ENCODE measurements around the gene GGTLC2. TPM values are rescaled to one million over a fixed set of nuclear protein-coding genes. Genes with fewer than 3 reads are reported as not detected.
"Not testable (repeated sequence)": the region's sequence is repeated elsewhere in the genome, so short reads cannot be mapped to it uniquely, and the experiment has no call there.

GGTLC2 gene
- total RNA-seq, 1 experiment from 2014 or later: not detected

DNA sequence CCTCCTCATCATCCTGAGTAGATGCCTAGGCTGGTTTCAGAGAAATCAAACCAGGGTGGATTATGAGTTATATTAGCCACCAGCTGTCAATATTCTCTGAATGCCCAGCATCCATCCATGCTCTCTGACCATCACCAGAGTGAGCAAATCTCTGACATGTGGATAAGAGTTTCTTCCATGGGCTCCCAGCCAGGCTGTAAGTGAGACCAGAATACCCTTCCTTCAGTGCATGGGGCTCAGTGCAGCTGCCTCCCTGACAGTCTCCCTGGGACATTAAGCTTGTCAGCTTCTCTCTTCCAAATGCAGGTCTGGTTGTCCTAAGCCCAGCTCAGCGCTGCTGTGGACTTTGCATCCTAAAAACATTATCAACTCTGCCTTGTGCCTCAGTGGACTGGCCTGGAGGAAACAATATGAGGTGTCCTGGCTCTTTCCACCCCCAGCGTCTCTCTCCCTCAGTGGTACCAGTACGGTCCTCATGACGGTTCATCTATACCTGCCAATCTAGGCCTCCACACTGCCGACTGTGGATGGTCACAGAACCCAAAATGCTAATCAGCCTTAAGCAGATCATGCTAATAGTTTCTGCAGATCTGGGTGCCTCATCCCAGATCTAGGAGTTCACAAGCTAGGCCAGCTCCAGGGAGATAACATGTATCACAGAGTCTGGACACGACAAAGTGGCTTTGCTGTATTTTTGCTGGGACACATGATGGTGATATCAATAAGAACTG lies 43.7 kb upstream of the GGTLC2 start:
- no TSS peak for BruUV-seq (replicated peaks)
- H3K36me3 Mint-ChIP-seq (ENCODE audit: insufficient read depth, unreplicated experiment): no peaks in the 10 kb centered on the region
- intact Hi-C loops (cut with micrococcal nuclease; ENCODE audit: unreplicated experiment): no loop called here
- no peaks in the 10 kb centered on the region for H3K4me1 Mint-ChIP-seq (ENCODE audit: low read depth, unreplicated experiment)
- H3K27me3 Mint-ChIP-seq (ENCODE audit: unreplicated experiment): peaks cover 91% of the 10 kb centered on the region
- CTCF ChIA-PET: no interaction called here
- no peaks in the 10 kb centered on the region for H3K9me3 Mint-ChIP-seq (ENCODE audit: low read depth, unreplicated experiment)
- TF ChIP-seq, protein P1, sequence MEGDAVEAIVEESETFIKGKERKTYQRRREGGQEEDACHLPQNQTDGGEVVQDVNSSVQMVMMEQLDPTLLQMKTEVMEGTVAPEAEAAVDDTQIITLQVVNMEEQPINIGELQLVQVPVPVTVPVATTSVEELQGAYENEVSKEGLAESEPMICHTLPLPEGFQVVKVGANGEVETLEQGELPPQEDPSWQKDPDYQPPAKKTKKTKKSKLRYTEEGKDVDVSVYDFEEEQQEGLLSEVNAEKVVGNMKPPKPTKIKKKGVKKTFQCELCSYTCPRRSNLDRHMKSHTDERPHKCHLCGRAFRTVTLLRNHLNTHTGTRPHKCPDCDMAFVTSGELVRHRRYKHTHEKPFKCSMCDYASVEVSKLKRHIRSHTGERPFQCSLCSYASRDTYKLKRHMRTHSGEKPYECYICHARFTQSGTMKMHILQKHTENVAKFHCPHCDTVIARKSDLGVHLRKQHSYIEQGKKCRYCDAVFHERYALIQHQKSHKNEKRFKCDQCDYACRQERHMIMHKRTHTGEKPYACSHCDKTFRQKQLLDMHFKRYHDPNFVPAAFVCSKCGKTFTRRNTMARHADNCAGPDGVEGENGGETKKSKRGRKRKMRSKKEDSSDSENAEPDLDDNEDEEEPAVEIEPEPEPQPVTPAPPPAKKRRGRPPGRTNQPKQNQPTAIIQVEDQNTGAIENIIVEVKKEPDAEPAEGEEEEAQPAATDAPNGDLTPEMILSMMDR (IDR thresholded peaks at IDR 0.05; ENCODE audit: unreplicated experiment): no peak
- H3K4me3 Mint-ChIP-seq (ENCODE audit: low read depth, unreplicated experiment): no peak overlapping the region
- DNase-seq: no peak
- no peak overlapping the region for H3K27ac Mint-ChIP-seq (ENCODE audit: unreplicated experiment)

DNA sequence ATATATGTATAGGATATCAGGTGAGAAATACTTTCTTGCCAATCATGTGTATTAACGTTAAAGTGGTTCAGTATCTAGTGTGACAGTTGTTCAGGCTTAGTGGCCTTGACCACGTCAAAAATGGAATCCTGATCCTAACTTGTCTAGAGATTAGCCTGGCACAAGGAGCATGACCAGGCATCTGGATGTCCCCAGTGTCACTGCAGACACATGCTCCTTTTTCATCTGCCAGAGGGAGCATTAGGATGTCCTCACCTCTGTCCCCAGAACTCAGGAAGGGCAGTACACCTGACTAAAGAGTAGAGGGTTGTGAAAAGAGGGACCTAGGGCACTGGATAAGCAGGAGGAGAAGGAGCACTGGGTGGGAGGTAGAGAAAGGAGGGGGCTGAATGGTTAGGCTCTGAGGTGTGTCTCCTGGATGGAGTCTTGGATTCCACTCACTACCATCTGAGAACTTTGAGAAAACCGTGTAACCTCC lies 40.9 kb upstream of the GGTLC2 start:
- no peak overlapping the region for H3K27ac Mint-ChIP-seq (ENCODE audit: unreplicated experiment)
- H3K4me1 Mint-ChIP-seq (ENCODE audit: low read depth, unreplicated experiment): no peaks in the 10 kb centered on the region
- CTCF ChIA-PET: no interaction called here
- TF ChIP-seq, protein P1 (IDR thresholded peaks at IDR 0.05; ENCODE audit: unreplicated experiment): no peak
- DNase-seq: no peak
- no peak overlapping the region for H3K4me3 Mint-ChIP-seq (ENCODE audit: low read depth, unreplicated experiment)
- peaks cover 72% of the 10 kb centered on the region for H3K27me3 Mint-ChIP-seq (ENCODE audit: unreplicated experiment)
- no peaks in the 10 kb centered on the region for H3K9me3 Mint-ChIP-seq (ENCODE audit: low read depth, unreplicated experiment)
- BruUV-seq (replicated peaks): no TSS peak
- intact Hi-C loops (cut with micrococcal nuclease; ENCODE audit: unreplicated experiment): no loop called here
- H3K36me3 Mint-ChIP-seq (ENCODE audit: insufficient read depth, unreplicated experiment): no peaks in the 10 kb centered on the region

DNA sequence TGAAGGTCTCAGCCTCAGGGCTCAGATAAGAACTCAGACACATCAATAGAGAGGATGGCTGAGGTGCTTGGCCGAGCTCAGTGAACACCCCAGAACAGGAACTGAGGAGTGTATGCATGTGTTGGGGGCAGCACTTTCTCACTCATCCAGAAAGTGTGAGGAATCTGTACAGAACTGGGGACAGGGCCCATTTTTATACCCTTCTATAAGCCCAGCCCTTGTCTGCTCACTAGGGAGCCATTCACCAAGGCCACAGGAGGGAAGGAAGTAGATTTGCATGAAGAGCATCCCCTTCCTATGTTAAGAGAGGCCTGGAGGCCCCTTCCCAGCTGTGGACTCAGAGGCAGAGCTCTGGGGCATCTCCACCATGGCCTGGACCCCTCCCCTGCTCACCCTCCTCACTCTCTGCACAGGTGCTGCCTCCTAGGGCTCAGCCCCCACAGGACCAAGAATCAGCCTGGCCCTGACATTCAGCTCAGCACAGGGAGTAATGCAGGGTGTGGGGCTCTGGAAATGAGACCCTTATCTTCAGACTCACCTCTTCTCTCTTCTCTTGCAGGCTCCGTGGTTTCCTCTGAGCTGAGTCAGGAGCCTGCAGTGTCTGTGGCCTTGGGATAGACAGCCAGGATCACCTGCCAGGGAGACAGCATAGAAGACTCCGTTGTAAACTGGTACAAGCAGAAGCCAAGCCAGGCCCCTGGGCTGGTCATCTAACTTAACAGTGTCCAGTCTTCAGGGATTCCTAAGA lies 39.9 kb upstream of the GGTLC2 start:
- H3K27me3 Mint-ChIP-seq (ENCODE audit: unreplicated experiment): peaks cover 72% of the 10 kb centered on the region
- no peak for DNase-seq
- H3K36me3 Mint-ChIP-seq (ENCODE audit: insufficient read depth, unreplicated experiment): no peaks in the 10 kb centered on the region
- no TSS peak for BruUV-seq (replicated peaks)
- intact Hi-C loops (cut with micrococcal nuclease; ENCODE audit: unreplicated experiment): no loop called here
- no peaks in the 10 kb centered on the region for H3K4me1 Mint-ChIP-seq (ENCODE audit: low read depth, unreplicated experiment)
- no peak overlapping the region for H3K4me3 Mint-ChIP-seq (ENCODE audit: low read depth, unreplicated experiment)
- no peak overlapping the region for H3K27ac Mint-ChIP-seq (ENCODE audit: unreplicated experiment)
- CTCF ChIA-PET: no interaction called here
- TF ChIP-seq, protein P1 (IDR thresholded peaks at IDR 0.05; ENCODE audit: unreplicated experiment): no peak
- no peaks in the 10 kb centered on the region for H3K9me3 Mint-ChIP-seq (ENCODE audit: low read depth, unreplicated experiment)

DNA sequence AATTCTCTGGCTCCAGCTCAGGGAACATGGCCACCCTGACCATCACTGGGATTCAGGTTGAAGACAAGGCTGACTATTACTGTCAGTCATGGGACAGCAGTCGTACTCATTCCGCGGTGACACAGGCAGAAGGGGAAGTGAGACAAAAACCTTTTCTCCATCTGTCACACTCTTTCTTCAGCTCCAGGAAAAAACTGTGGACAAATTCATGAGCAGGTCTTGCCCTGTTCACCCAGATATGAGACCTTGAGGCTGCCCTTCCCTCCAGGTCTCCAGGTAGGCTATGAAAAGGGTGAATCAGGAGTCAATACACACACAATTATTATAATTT lies 39.4 kb upstream of the GGTLC2 start:
- CTCF ChIA-PET: no interaction called here
- H3K27me3 Mint-ChIP-seq (ENCODE audit: unreplicated experiment): peaks cover 72% of the 10 kb centered on the region
- TF ChIP-seq, protein P1 (IDR thresholded peaks at IDR 0.05; ENCODE audit: unreplicated experiment): no peak

DNA sequence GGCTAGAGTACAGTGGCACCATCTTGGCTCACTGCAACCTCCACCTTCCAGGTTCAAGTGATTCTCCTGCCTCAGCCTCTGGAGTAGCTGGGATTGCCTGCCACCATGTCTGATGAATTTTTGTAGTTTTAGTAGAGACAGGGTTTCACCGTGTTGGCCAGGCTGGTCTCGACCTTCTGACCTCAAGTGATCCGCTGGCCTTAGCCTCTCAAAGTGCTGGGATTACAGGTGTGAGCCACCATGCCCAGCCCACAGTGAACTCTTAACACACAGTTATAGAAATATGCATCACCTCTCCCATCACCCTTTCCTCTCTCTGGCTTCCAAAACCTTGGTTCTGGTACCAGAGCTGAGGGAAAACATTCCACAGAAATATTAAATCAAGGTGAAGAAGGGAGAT lies 36.4 kb upstream of the GGTLC2 start:
- DNase-seq; CTCF ChIA-PET; H3K4me3 Mint-ChIP-seq (ENCODE audit: low read depth, unreplicated experiment); H3K36me3 Mint-ChIP-seq (ENCODE audit: insufficient read depth, unreplicated experiment); intact Hi-C loops (cut with micrococcal nuclease; ENCODE audit: unreplicated experiment); H3K9me3 Mint-ChIP-seq (ENCODE audit: low read depth, unreplicated experiment); H3K4me1 Mint-ChIP-seq (ENCODE audit: low read depth, unreplicated experiment); BruUV-seq (replicated peaks); H3K27ac Mint-ChIP-seq (ENCODE audit: unreplicated experiment): not testable (repeated sequence)
- H3K27me3 Mint-ChIP-seq (ENCODE audit: unreplicated experiment): peaks cover 69% of the 10 kb centered on the region

More for the DNA sequence above, 39.4 kb upstream of the GGTLC2 start:
- H3K9me3 Mint-ChIP-seq (ENCODE audit: low read depth, unreplicated experiment): no peaks in the 10 kb centered on the region
- no TSS peak for BruUV-seq (replicated peaks)
- DNase-seq: no peak
- H3K27ac Mint-ChIP-seq (ENCODE audit: unreplicated experiment): no peak overlapping the region
- no peaks in the 10 kb centered on the region for H3K4me1 Mint-ChIP-seq (ENCODE audit: low read depth, unreplicated experiment)
- H3K36me3 Mint-ChIP-seq (ENCODE audit: insufficient read depth, unreplicated experiment): no peaks in the 10 kb centered on the region
- H3K4me3 Mint-ChIP-seq (ENCODE audit: low read depth, unreplicated experiment): no peak overlapping the region
- intact Hi-C loops (cut with micrococcal nuclease; ENCODE audit: unreplicated experiment): no loop called here
